ENCODE data around the gene EPM2A.

GRCh38 chr6:145704143-145704781 is 31.1 kb downstream of the EPM2A start:
- TF ChIP-seq POLR2A (IDR thresholded peaks at IDR 0.05; ENCODE audit: low read depth, low read length) (no peak), TAF1 (IDR thresholded peaks at IDR 0.05; ENCODE audit: borderline replicate concordance, low read depth, low read length) (no peak), POLR2AphosphoS5 (IDR thresholded peaks at IDR 0.05; ENCODE audit: low read depth, low read length) (no peak)
